ENCODE data around the gene ARMC5.
"Not testable (repeated sequence)": the region's sequence is repeated elsewhere in the genome, so short reads cannot be mapped to it uniquely, and the experiment has no call there.

ARMC5 gene, protein sequence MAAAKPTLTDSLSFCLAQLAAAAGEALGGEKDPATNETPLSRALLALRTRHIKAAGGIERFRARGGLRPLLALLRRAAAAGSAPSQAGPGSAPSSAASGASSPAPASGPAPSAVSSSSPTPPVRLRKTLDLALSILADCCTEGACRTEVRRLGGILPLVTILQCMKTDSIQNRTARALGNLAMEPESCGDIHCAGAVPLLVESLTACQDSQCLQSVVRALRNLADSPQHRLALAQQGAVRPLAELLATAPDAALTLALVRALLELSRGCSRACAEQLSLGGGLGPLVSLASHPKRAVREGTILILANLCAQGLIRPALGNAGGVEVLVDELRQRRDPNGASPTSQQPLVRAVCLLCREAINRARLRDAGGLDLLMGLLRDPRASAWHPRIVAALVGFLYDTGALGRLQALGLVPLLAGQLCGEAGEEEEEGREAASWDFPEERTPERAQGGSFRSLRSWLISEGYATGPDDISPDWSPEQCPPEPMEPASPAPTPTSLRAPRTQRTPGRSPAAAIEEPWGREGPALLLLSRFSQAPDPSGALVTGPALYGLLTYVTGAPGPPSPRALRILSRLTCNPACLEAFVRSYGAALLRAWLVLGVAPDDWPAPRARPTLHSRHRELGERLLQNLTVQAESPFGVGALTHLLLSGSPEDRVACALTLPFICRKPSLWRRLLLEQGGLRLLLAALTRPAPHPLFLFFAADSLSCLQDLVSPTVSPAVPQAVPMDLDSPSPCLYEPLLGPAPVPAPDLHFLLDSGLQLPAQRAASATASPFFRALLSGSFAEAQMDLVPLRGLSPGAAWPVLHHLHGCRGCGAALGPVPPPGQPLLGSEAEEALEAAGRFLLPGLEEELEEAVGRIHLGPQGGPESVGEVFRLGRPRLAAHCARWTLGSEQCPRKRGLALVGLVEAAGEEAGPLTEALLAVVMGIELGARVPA

GRCh38 chr16:31458844-31459686 lies at the start of gene ARMC5:
Gene ARMC5 (plus strand): TSS chr16:31459501. CDS start chr16:31459525, 24 bp downstream.
- ATAC-seq = peak; percentile 90
- peaks cover 52% of the 10 kb centered on the region for H3K4me1 Mint-ChIP-seq
- peak within 1 kb of the TSS; percentile 86 for H3K4me3 Mint-ChIP-seq
- peaks cover 23% of the 10 kb centered on the region for H3K36me3 Mint-ChIP-seq
- H3K9me3 Mint-ChIP-seq = no peaks in the 10 kb centered on the region
- H3K27me3 Mint-ChIP-seq = no peaks in the 10 kb centered on the region
- peak within 1 kb of the TSS; percentile 96 for H3K27ac Mint-ChIP-seq

DNA sequence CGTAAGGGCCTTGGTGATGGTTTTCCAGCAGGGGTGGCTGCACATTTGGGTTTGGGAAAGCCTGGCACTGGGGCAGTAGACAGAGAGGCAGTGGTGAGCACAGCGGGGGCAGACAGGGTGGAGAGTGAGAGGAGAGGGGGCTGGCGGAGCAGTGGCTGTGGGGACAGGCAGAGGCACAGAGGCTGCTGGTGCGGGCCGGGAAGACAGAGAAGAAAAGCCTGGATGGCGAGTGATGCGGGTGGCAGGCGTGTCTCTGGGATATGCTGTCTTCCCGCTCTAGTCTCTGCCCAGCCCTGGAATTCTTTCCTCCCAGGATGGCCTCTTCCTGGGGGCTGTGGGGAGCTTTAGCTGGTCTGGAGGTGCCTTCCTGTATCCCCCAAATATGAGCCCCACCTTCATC lies 49.2 kb upstream of the ARMC5 start:
- no peaks in the 10 kb centered on the region for H3K9me3 Mint-ChIP-seq
- peaks cover 22% of the 10 kb centered on the region for H3K27me3 Mint-ChIP-seq
- no peaks in the 10 kb centered on the region for H3K36me3 Mint-ChIP-seq
- peaks cover 17% of the 10 kb centered on the region for H3K4me1 Mint-ChIP-seq
- ATAC-seq = no peak
- H3K27ac Mint-ChIP-seq = no peak overlapping the region
- H3K4me3 Mint-ChIP-seq = no peak overlapping the region

DNA sequence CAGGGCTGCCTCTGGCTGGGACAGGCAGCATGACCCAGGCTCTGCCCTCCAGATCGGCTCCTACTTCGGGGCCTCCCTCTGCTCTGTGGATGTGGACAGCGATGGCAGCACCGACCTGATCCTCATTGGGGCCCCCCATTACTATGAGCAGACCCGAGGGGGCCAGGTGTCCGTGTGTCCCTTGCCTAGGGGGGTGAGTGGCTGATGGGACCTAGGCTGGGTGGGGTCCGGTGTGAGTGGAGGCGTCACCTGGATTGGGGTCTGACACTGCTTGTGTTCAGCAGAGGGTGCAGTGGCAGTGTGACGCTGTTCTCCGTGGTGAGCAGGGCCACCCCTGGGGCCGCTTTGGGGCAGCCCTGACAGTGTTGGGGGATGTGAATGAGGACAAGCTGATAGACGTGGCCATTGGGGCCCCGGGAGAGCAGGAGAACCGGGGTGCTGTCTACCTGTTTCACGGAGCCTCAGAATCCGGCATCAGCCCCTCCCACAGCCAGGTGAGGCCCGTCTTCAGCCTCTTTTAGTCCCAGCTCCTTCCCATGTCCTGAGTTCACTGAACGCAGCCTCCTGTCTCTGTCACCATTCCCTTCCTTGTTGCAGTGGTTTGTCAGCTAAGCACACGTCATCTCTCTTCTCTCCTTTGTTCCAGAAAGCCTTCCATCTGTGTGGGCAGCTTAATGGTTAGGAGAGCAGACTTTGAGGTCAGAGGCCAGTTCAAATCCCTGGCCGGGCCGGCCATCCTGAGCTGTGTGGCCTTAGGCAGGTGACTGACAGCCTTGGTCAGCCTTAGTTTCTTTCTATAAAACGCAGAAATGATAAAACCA lies 48.1 kb upstream of the ARMC5 start:
- H3K4me3 Mint-ChIP-seq = no peak overlapping the region
- H3K27ac Mint-ChIP-seq = no peak overlapping the region
- peak; percentile 6 for ATAC-seq
- peaks cover 23% of the 10 kb centered on the region for H3K4me1 Mint-ChIP-seq
- no peaks in the 10 kb centered on the region for H3K36me3 Mint-ChIP-seq
- no peaks in the 10 kb centered on the region for H3K9me3 Mint-ChIP-seq
- peaks cover 31% of the 10 kb centered on the region for H3K27me3 Mint-ChIP-seq

DNA sequence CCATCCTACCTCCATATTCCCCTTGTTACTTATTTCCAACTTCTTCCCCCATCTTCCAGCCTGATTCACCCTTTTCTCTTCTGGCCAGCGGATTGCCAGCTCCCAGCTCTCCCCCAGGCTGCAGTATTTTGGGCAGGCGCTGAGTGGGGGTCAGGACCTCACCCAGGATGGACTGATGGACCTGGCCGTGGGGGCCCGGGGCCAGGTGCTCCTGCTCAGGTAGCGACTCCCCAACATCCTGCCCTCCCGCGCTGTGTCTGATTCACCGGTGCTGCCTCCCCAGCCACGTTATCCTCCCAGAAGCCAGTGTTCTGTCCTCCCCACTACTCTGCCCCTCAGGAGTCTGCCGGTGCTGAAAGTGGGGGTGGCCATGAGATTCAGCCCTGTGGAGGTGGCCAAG lies 46.6 kb upstream of the ARMC5 start:
- H3K27ac Mint-ChIP-seq = no peak overlapping the region
- peaks cover 23% of the 10 kb centered on the region for H3K4me1 Mint-ChIP-seq
- no peak overlapping the region for H3K4me3 Mint-ChIP-seq
- ATAC-seq = no peak
- H3K36me3 Mint-ChIP-seq = no peaks in the 10 kb centered on the region
- peaks cover 32% of the 10 kb centered on the region for H3K27me3 Mint-ChIP-seq
- no peaks in the 10 kb centered on the region for H3K9me3 Mint-ChIP-seq

- Mint-ChIP-seq H3K9me3 (peaks cover 4% of the 10 kb centered on the region), H3K4me3 (no peak overlapping the region), H3K4me1 (peaks cover 23% of the 10 kb centered on the region), H3K36me3 (no peaks in the 10 kb centered on the region), H3K27me3 (peaks cover 35% of the 10 kb centered on the region), H3K27ac (no peak overlapping the region)
- ATAC-seq = no peak
These were observed 45.9 kb upstream of the ARMC5 start for GRCh38 chr16:31413381-31413780.

DNA sequence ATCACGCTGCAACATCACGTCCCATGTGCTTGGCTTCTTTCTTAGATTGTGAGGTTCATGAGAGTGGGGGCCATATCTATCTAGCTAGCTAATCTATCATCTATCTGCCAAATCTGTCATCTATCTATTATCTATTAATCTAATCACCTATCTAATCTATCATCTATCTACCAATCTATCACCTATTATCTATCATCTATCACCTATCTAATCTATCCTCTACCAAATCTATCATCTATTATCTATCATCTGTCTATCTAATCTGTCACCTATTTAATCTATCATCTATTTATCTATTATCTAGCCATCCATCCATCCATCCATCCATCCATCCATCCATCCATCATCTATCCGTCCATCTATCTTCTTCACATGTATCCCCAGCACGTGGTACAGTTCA lies 45.4 kb upstream of the ARMC5 start:
- Mint-ChIP-seq H3K27ac (no peak overlapping the region), H3K4me1 (peaks cover 23% of the 10 kb centered on the region), H3K27me3 (peaks cover 32% of the 10 kb centered on the region), H3K36me3 (no peaks in the 10 kb centered on the region), H3K4me3 (no peak overlapping the region), H3K9me3 (peaks cover 4% of the 10 kb centered on the region)
- no peak for ATAC-seq

DNA sequence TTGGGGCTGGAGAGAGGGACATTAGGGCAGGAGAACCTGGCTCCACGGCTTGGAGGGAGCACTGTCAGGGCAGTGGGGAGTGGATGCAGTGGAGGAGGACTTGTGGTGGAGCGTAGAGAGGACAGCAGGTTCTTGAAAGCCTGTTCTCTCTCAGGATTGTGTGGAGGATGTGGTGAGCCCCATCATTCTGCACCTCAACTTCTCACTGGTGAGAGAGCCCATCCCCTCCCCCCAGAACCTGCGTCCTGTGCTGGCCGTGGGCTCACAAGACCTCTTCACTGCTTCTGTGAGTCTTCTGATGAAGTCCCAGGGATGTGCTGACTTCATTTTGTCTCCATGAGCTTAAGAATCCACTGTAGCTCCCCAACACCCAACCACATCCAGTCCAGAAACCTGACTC lies 44.6 kb upstream of the ARMC5 start:
- Mint-ChIP-seq H3K4me3 (no peak overlapping the region), H3K27ac (no peak overlapping the region), H3K4me1 (peaks cover 23% of the 10 kb centered on the region), H3K27me3 (peaks cover 25% of the 10 kb centered on the region), H3K9me3 (peaks cover 4% of the 10 kb centered on the region), H3K36me3 (no peaks in the 10 kb centered on the region)
- ATAC-seq = no peak

GRCh38 chr16:31416371-31416770 lies 42.9 kb upstream of the ARMC5 start:
- Mint-ChIP-seq H3K9me3 (peaks cover 4% of the 10 kb centered on the region), H3K36me3 (no peaks in the 10 kb centered on the region), H3K27ac (no peak overlapping the region), H3K4me1 (peaks cover 27% of the 10 kb centered on the region), H3K4me3 (no peak overlapping the region), H3K27me3 (peaks cover 19% of the 10 kb centered on the region)
- ATAC-seq = no peak

- not testable (repeated sequence) for H3K4me3 Mint-ChIP-seq, H3K9me3 Mint-ChIP-seq, H3K27ac Mint-ChIP-seq, ATAC-seq, H3K36me3 Mint-ChIP-seq
- H3K4me1 Mint-ChIP-seq = peaks cover 27% of the 10 kb centered on the region
- peaks cover 19% of the 10 kb centered on the region for H3K27me3 Mint-ChIP-seq
These were observed 42.3 kb upstream of the ARMC5 start for GRCh38 chr16:31417036-31417435.

DNA sequence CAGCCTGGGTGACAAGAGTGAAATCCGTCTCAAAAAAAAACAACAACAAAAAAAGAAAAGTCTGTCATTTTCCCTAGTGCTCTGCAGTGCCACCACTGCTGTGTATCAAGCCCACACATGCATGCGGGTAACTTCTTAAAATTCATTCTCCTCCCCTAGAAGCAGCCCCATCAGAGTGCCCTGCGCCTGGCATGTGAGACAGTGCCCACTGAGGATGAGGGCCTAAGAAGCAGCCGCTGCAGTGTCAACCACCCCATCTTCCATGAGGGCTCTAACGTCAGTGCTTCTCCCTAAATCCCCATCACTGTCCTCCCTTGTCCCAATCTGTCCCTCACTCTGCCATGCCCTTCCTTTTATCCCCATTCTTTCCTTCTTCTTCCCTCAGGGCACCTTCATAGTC lies 41.4 kb upstream of the ARMC5 start:
- H3K9me3 Mint-ChIP-seq = peaks cover 4% of the 10 kb centered on the region
- no peak overlapping the region for H3K27ac Mint-ChIP-seq
- H3K4me3 Mint-ChIP-seq = no peak overlapping the region
- H3K4me1 Mint-ChIP-seq = peaks cover 27% of the 10 kb centered on the region
- H3K27me3 Mint-ChIP-seq = peaks cover 19% of the 10 kb centered on the region
- ATAC-seq = no peak
- no peaks in the 10 kb centered on the region for H3K36me3 Mint-ChIP-seq

GRCh38 chr16:31420037-31420436 lies 39.3 kb upstream of the ARMC5 start:
- no peak for ATAC-seq
- peaks cover 4% of the 10 kb centered on the region for H3K9me3 Mint-ChIP-seq
- no peak overlapping the region for H3K4me3 Mint-ChIP-seq
- H3K27ac Mint-ChIP-seq = no peak overlapping the region
- H3K27me3 Mint-ChIP-seq = peaks cover 40% of the 10 kb centered on the region
- no peaks in the 10 kb centered on the region for H3K36me3 Mint-ChIP-seq
- H3K4me1 Mint-ChIP-seq = peaks cover 10% of the 10 kb centered on the region

GRCh38 chr16:31421587-31421986 lies 37.7 kb upstream of the ARMC5 start:
- peaks cover 4% of the 10 kb centered on the region for H3K9me3 Mint-ChIP-seq
- H3K27ac Mint-ChIP-seq = no peak overlapping the region
- H3K36me3 Mint-ChIP-seq = no peaks in the 10 kb centered on the region
- H3K27me3 Mint-ChIP-seq = peaks cover 47% of the 10 kb centered on the region
- no peak overlapping the region for H3K4me3 Mint-ChIP-seq
- H3K4me1 Mint-ChIP-seq = peaks cover 4% of the 10 kb centered on the region
- ATAC-seq = peak; percentile 66

DNA sequence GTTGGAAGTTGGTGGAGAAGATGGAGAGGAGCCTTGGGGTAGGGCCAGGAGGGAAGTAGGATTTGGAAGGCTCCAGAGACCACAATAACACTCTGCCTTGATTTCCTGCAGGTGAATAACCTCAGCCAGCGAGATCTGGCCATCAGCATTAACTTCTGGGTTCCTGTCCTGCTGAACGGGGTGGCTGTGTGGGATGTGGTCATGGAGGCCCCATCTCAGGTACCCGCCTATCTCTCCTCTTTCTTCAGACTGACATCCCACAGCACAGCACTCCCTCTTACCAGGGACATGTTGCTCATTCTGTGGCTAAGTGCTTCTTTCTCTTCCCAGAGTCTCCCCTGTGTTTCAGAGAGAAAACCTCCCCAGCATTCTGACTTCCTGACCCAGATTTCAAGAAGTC lies 36.1 kb upstream of the ARMC5 start:
- H3K36me3 Mint-ChIP-seq = no peaks in the 10 kb centered on the region
- no peaks in the 10 kb centered on the region for H3K9me3 Mint-ChIP-seq
- H3K4me1 Mint-ChIP-seq = peaks cover 4% of the 10 kb centered on the region
- no peak overlapping the region for H3K4me3 Mint-ChIP-seq
- ATAC-seq = no peak
- H3K27me3 Mint-ChIP-seq = peaks cover 42% of the 10 kb centered on the region
- no peak overlapping the region for H3K27ac Mint-ChIP-seq

DNA sequence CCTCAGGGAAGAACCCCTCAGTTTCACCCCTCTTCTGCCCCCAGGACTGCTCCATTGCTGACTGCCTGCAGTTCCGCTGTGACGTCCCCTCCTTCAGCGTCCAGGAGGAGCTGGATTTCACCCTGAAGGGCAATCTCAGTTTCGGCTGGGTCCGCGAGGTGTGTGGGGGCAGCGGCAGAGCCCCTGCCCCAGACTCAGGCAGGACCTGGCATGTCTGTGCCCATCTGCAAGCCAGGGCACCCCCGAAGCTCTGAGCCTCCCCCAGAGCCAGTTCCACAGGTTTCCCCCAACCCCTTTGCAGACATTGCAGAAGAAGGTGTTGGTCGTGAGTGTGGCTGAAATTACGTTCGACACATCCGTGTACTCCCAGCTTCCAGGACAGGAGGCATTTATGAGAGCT lies 35.5 kb upstream of the ARMC5 start:
- H3K36me3 Mint-ChIP-seq = no peaks in the 10 kb centered on the region
- ATAC-seq = no peak
- peaks cover 38% of the 10 kb centered on the region for H3K27me3 Mint-ChIP-seq
- H3K4me3 Mint-ChIP-seq = no peak overlapping the region
- H3K27ac Mint-ChIP-seq = no peak overlapping the region
- H3K4me1 Mint-ChIP-seq = peaks cover 4% of the 10 kb centered on the region
- no peaks in the 10 kb centered on the region for H3K9me3 Mint-ChIP-seq
